Hepatocyte (in vitro differentiated cells): ENCODE data around the gene TOR4A.

Experiments used
- EZH2 ChIP-seq: fragments of 200-600 bp; sonication (generic); IDR thresholded peaks from 2 replicates; pipeline ENCODE4 v1.6.1; 2016; ENCODE audit warnings: antibody characterized with exemption, mild to moderate bottlenecking, borderline replicate concordance
- EZH2phosphoT487 ChIP-seq: fragments of 200-600 bp; sonication (generic); IDR thresholded peaks from one replicate; pipeline ENCODE4 v1.6.1; 2018; ENCODE audit warnings: antibody characterized with exemption, mild to moderate bottlenecking, low read depth, moderate library complexity; ENCODE audit not compliant: unreplicated experiment, severe bottlenecking
- TF ChIP-seq, protein P1 (sequence below): fragments of 200-600 bp; sonication (generic); IDR thresholded peaks from 2 replicates; pipeline ENCODE4 v1.5.1; 2016; ENCODE audit warnings: antibody characterized with exemption, mild to moderate bottlenecking; ENCODE audit not compliant: poor library complexity

GRCh38 chr9:137265496-137266161, 11.9 kb upstream of the TOR4A start:
- TF ChIP-seq, protein P1, sequence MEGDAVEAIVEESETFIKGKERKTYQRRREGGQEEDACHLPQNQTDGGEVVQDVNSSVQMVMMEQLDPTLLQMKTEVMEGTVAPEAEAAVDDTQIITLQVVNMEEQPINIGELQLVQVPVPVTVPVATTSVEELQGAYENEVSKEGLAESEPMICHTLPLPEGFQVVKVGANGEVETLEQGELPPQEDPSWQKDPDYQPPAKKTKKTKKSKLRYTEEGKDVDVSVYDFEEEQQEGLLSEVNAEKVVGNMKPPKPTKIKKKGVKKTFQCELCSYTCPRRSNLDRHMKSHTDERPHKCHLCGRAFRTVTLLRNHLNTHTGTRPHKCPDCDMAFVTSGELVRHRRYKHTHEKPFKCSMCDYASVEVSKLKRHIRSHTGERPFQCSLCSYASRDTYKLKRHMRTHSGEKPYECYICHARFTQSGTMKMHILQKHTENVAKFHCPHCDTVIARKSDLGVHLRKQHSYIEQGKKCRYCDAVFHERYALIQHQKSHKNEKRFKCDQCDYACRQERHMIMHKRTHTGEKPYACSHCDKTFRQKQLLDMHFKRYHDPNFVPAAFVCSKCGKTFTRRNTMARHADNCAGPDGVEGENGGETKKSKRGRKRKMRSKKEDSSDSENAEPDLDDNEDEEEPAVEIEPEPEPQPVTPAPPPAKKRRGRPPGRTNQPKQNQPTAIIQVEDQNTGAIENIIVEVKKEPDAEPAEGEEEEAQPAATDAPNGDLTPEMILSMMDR, result no peak
- no peak for TF ChIP-seq EZH2
- no peak for TF ChIP-seq EZH2phosphoT487
